SK-N-SH (cell line): Measurements from ENCODE around the gene RAD51B. TPM values are rescaled to one million over a fixed set of nuclear protein-coding genes. Genes with fewer than 3 reads are reported as not detected.

ENCODE experiments used
- CTCF ChIA-PET: fragments of 300-600, 350-600 bp; formaldehyde crosslinking; extraction: SDS; loops from one replicate; lab custom pipeline; 2021; lab: Yijun Ruan, JAX
- POLR2A ChIA-PET: fragments of 350-600 bp; sonication (Branson Sonifier 250); formaldehyde crosslinking; extraction: SDS; loops from one replicate; lab custom pipeline; 2020; ENCODE audit warnings: antibody characterized with exemption, inconsistent platforms; lab: Yijun Ruan, JAX
- DNase-seq: peaks from one replicate; pipeline ENCODE4 v3.0.0; 2012
- H2AFZ ChIP-seq: fragments of 200-600 bp; sonication (generic); 2 replicates; pipeline ENCODE4 v1.8.1; 2016; ENCODE audit warnings: antibody characterized with exemption, mild to moderate bottlenecking, low read depth
- H3F3A ChIP-seq: fragments of 200-600 bp; sonication (generic); replicated peaks from 2 replicates; pipeline ENCODE3; 2016; ENCODE audit warnings: antibody characterized with exemption, mild to moderate bottlenecking; ENCODE audit not compliant: insufficient read depth
- H3K27ac ChIP-seq, 2 experiments: fragments of 200-500 bp in 1 of 2; fragments of 200-600 bp in 1 of 2; sonication (Bioruptor generic) in 1 of 2; sonication (generic), shearing (Covaris generic) in 1 of 2; 2 replicates each; pipeline versions ENCODE4 v1.5.1 to v1.6.1; 2014 to 2016; ENCODE audit warnings: low read depth in 2 of 2, inconsistent platforms in 1 of 2, low read length in 1 of 2, mild to moderate bottlenecking in 1 of 2, mixed read lengths in 1 of 2
- H3K27me3 ChIP-seq: fragments of 200-600 bp; sonication (generic), shearing (Covaris generic); 2 replicates; pipeline ENCODE4 v1.6.1; 2016; ENCODE audit warnings: mixed run types; ENCODE audit not compliant: insufficient read depth
- H3K36me3 ChIP-seq, 2 experiments: fragments of 200-500 bp in 1 of 2; fragments of 200-600 bp in 1 of 2; sonication (Bioruptor generic) in 1 of 2; sonication (generic) in 1 of 2; replicated peaks in 1 of 2; 2 replicates each; pipeline versions ENCODE3 to v1.5.1; 2014 to 2016; ENCODE audit warnings: low read length in 1 of 2, mild to moderate bottlenecking in 1 of 2; ENCODE audit not compliant: insufficient read depth in 2 of 2, control insufficient read depth in 1 of 2
- H3K4me1 ChIP-seq, 2 experiments: fragments of 200-500 bp in 1 of 2; fragments of 200-600 bp in 1 of 2; sonication (Bioruptor generic) in 1 of 2; sonication (generic), shearing (Covaris generic) in 1 of 2; 2 replicates each; pipeline versions ENCODE4 v1.5.1 to v1.6.1; 2014 to 2016; ENCODE audit warnings: low read depth in 1 of 2, low read length in 1 of 2, mixed run types in 1 of 2; ENCODE audit not compliant: insufficient read depth in 2 of 2, control insufficient read depth in 1 of 2
- H3K4me2 ChIP-seq: fragments of 200-600 bp; sonication (generic), shearing (Covaris generic); 2 replicates; pipeline ENCODE4 v1.6.1; 2017; ENCODE audit warnings: mixed run types
- H3K4me3 ChIP-seq, 2 experiments: fragments of 200-500 bp in 1 of 2; fragments of 200-600 bp in 1 of 2; sonication (Bioruptor generic) in 1 of 2; sonication (generic), shearing (Covaris generic) in 1 of 2; 2 replicates each; pipeline versions ENCODE4 v1.5.1 to v1.8.1; 2014 to 2016; ENCODE audit warnings: low read depth in 2 of 2, inconsistent platforms in 1 of 2, low read length in 1 of 2, mild to moderate bottlenecking in 1 of 2, mixed read lengths in 1 of 2, moderate library complexity in 1 of 2
- H3K79me2 ChIP-seq: fragments of 200-600 bp; sonication (generic); 2 replicates; pipeline ENCODE4 v1.8.1; 2017; ENCODE audit warnings: mild to moderate bottlenecking; ENCODE audit not compliant: insufficient read depth
- H3K9ac ChIP-seq: fragments of 200-600 bp; sonication (generic); 2 replicates; pipeline ENCODE4 v1.6.1; 2017; ENCODE audit warnings: mixed run types
- H3K9me2 ChIP-seq: fragments of 200-600 bp; sonication (generic); 2 replicates; pipeline ENCODE4 v1.6.1; 2017; ENCODE audit warnings: mixed run types
- H3K9me3 ChIP-seq: fragments of 200-600 bp; sonication (generic); 2 replicates; pipeline ENCODE4 v1.6.1; 2017; ENCODE audit warnings: mixed run types, mild to moderate bottlenecking, moderate library complexity
- H4K20me1 ChIP-seq: fragments of 200-600 bp; sonication (generic); 2 replicates; pipeline ENCODE4 v1.6.1; 2017; ENCODE audit warnings: mild to moderate bottlenecking, mixed run types; ENCODE audit not compliant: insufficient read depth
- CHD2 ChIP-seq: fragments of 150-350 bp; IDR thresholded peaks from 2 replicates; pipeline ENCODE4 v1.6.1; 2018; ENCODE audit warnings: low read length; ENCODE audit not compliant: partially characterized antibody
- CTCF ChIP-seq: fragments of 200-600 bp; sonication (generic); IDR thresholded peaks from 2 replicates; pipeline ENCODE4 v1.6.1; 2017; ENCODE audit warnings: antibody characterized with exemption, mild to moderate bottlenecking, moderate library complexity
- ELF1 ChIP-seq: IDR thresholded peaks from 2 replicates; pipeline ENCODE4 v1.4.0; 2012
- EP300 ChIP-seq, 2 experiments: IDR thresholded peaks; 2 replicates each; pipeline versions ENCODE4 v1.4.0 to v1.6.1; 2012; ENCODE audit warnings: borderline replicate concordance in 1 of 2, low read depth in 1 of 2, low read length in 1 of 2
- FOSL2 ChIP-seq: IDR thresholded peaks from 2 replicates; pipeline ENCODE4 v1.4.0; 2012; ENCODE audit warnings: low read depth, mild to moderate bottlenecking, moderate library complexity, borderline replicate concordance
- FOXJ3 ChIP-seq: sonication (generic); formaldehyde crosslinking; IDR thresholded peaks from 2 replicates; pipeline ENCODE4 v1.5.1; 2020; ENCODE audit warnings: mild to moderate bottlenecking, missing genetic modification reagents
- GABPA ChIP-seq: IDR thresholded peaks from 2 replicates; pipeline ENCODE4 v1.4.0; 2012; ENCODE audit warnings: low read depth, mild to moderate bottlenecking
- GATA2 ChIP-seq: sonication (generic); formaldehyde crosslinking; IDR thresholded peaks from 2 replicates; pipeline ENCODE4 v1.5.0; 2020; ENCODE audit warnings: mild to moderate bottlenecking, missing genetic modification reagents
- IRF3 ChIP-seq: fragments of 150-350 bp; IDR thresholded peaks from 2 replicates; pipeline ENCODE4 v1.6.1; 2016; ENCODE audit warnings: mild to moderate bottlenecking, low read depth, low read length
- JUND ChIP-seq: IDR thresholded peaks from 2 replicates; pipeline ENCODE4 v1.4.0; 2012
- MAX ChIP-seq: IDR thresholded peaks from 2 replicates; pipeline ENCODE4 v1.4.0; 2012; ENCODE audit warnings: low read depth
- MEF2A ChIP-seq: IDR thresholded peaks from 2 replicates; pipeline ENCODE4 v1.4.0; 2012; ENCODE audit warnings: low read depth, borderline replicate concordance
- MXI1 ChIP-seq: IDR thresholded peaks from 2 replicates; pipeline ENCODE4 v1.6.1; 2012; ENCODE audit warnings: mild to moderate bottlenecking, low read depth, low read length, improper control_type of control experiment
- NFIC ChIP-seq: IDR thresholded peaks from 2 replicates; pipeline ENCODE4 v1.4.0; 2012; ENCODE audit warnings: borderline replicate concordance
- NRF1 ChIP-seq: IDR thresholded peaks from 2 replicates; pipeline ENCODE4 v1.6.1; 2012; ENCODE audit warnings: low read depth, mild to moderate bottlenecking, low read length
- PBX3 ChIP-seq: IDR thresholded peaks from 2 replicates; pipeline ENCODE4; 2012
- POLR2AphosphoS5 ChIP-seq: IDR thresholded peaks from 2 replicates; pipeline ENCODE4 v1.6.1; 2012; ENCODE audit warnings: low read depth, low read length
- RAD21 ChIP-seq: IDR thresholded peaks from 2 replicates; pipeline ENCODE4 v1.6.1; 2012; ENCODE audit warnings: mild to moderate bottlenecking, low read length
- RCOR1 ChIP-seq: fragments of 150-350 bp; IDR thresholded peaks from 2 replicates; pipeline ENCODE4 v1.6.1; 2017; ENCODE audit warnings: antibody characterized with exemption, low read length
- RFX5 ChIP-seq: IDR thresholded peaks from 2 replicates; pipeline ENCODE4 v1.6.1; 2012; ENCODE audit warnings: mild to moderate bottlenecking, improper control_type of control experiment, low read length
- RXRA ChIP-seq: IDR thresholded peaks from 2 replicates; pipeline ENCODE4 v1.4.0; 2012; ENCODE audit warnings: low read depth, mild to moderate bottlenecking, borderline replicate concordance
- SMC3 ChIP-seq: IDR thresholded peaks from 2 replicates; pipeline ENCODE4 v1.6.1; 2012; ENCODE audit warnings: low read depth, low read length, improper control_type of control experiment
- TCF12 ChIP-seq: IDR thresholded peaks from 2 replicates; pipeline ENCODE4 v1.4.0; 2012
- TEAD4 ChIP-seq: IDR thresholded peaks from 2 replicates; pipeline ENCODE4 v1.4.0; 2012; ENCODE audit warnings: mild to moderate bottlenecking, borderline replicate concordance; ENCODE audit not compliant: insufficient read depth
- USF1 ChIP-seq: IDR thresholded peaks from 2 replicates; pipeline ENCODE4 v1.4.0; 2012; ENCODE audit warnings: low read depth, borderline replicate concordance
- USF2 ChIP-seq: fragments of 150-350 bp; IDR thresholded peaks from 2 replicates; pipeline ENCODE4 v1.6.1; 2017; ENCODE audit warnings: antibody characterized with exemption, low read length, low read depth, borderline replicate concordance
- YY1 ChIP-seq: IDR thresholded peaks from 2 replicates; pipeline ENCODE4 v1.4.0; 2012; ENCODE audit warnings: low read depth, mild to moderate bottlenecking
- ZBTB33 ChIP-seq: IDR thresholded peaks from 2 replicates; pipeline ENCODE4 v1.4.0; 2012; ENCODE audit warnings: low read depth, borderline replicate concordance
- WGBS: methylation state at CpG from one replicate; pipeline ENCODE4 v1.1.6; 2017; ENCODE audit warnings: low lambda C conversion rate; 5-methylcytosine and 5-hydroxymethylcytosine counted together
- polyA plus RNA-seq, 3 experiments: library from polyadenylated mRNA; depleted of rRNA; stranded (reverse); fragments of >200 nt; gene quantifications; 2 replicates each; pipeline ENCODE4 v1.2.3, GENCODE V29; 2012

The RAD51B gene
- polyA plus RNA-seq, 1 of the 3 experiments (the other 2 are of a cell fraction): 6.0 TPM

GRCh38 chr14:68695326-68695768 lies 875.8 kb downstream of the RAD51B start:
- Histone ChIP-seq H3K36me3 (no peaks in the 10 kb centered on the region), H3K9me2 (no peaks in the 10 kb centered on the region), H3K4me3 (no peak overlapping the region), H3K4me2 (peak overlapping the region; percentile 46; the same call in 1 of the 2 replicates), H3K9ac (no peak overlapping the region), H3K27me3 (no peaks in the 10 kb centered on the region), H3K79me2 (no peaks in the 10 kb centered on the region), H3K27ac (peak overlapping the region; percentile 11 to 89; a peak in 3 of 4 replicates), H2AFZ (no peak overlapping the region), H3K9me3 (no peaks in the 10 kb centered on the region), H3K4me1 (peaks cover 8 to 15% of the 10 kb centered on the region in 2 experiments; a peak in 3 of 4 replicates), H3F3A (peaks cover 32% of the 10 kb centered on the region), H4K20me1 (no peaks in the 10 kb centered on the region)
- CTCF ChIA-PET: interaction anchor here (0.9 kb wide), 1 partner anchor 121 kb away, joined by 3 read pairs; no protein-coding TSS in a partner anchor
- no peak for DNase-seq
- 14% methylated on average over 6 of the region's 7 CpGs for WGBS
- POLR2A ChIA-PET: no interaction called here
- TF ChIP-seq IRF3: no peak
- TF ChIP-seq JUND: peak; percentile 99
- TF ChIP-seq RXRA: peak; percentile 94; the same call in 1 of the 2 replicates
- peak; percentile 99 for TF ChIP-seq TCF12
- no peak for TF ChIP-seq FOXJ3 (CRISPR knock-in tag)
- TF ChIP-seq FOSL2: peak; percentile 99
- TF ChIP-seq EP300 (IDR thresholded peaks at IDR 0.05; ENCODE audit: borderline replicate concordance in 1 of 2, low read depth in 1 of 2, low read length in 1 of 2): peak; percentile 77 to 100
- TF ChIP-seq USF1: no peak
- TF ChIP-seq PBX3: peak; percentile 98
- peak; percentile 56; the same call in 1 of the 2 replicates for TF ChIP-seq ELF1
- peak; percentile 95 for TF ChIP-seq MAX
- no peak for TF ChIP-seq USF2
- TF ChIP-seq TEAD4: peak; percentile 97
- peak; percentile 74; the same call in 1 of the 2 replicates for TF ChIP-seq POLR2AphosphoS5
- no peak for TF ChIP-seq RCOR1
- TF ChIP-seq RFX5: no peak
- 0 out of 2 replicates have a peak, but pooled peaks have one; percentile 38 for TF ChIP-seq GABPA
- peak; percentile 90 for TF ChIP-seq ZBTB33
- peak; percentile 72; the same call in 1 of the 2 replicates for TF ChIP-seq MEF2A
- TF ChIP-seq CTCF: no peak
- no peak for TF ChIP-seq SMC3
- TF ChIP-seq CHD2: no peak
- TF ChIP-seq RAD21: no peak
- no peak for TF ChIP-seq MXI1
- TF ChIP-seq GATA2 (CRISPR knock-in tag): no peak
- TF ChIP-seq NFIC: peak; percentile 96
- no peak for TF ChIP-seq NRF1
- peak; percentile 28; the same call in 1 of the 2 replicates for TF ChIP-seq YY1
